Muscle layer of colon (tissue), 2 donors: Measurements from ENCODE around the gene PSORS1C2.
"Not testable (repeated sequence)": the region's sequence is repeated elsewhere in the genome, so short reads cannot be mapped to it uniquely, and the experiment has no call there.

Experiments used
- H3K27ac ChIP-seq: one replicate; pipeline ENCODE4 v1.7.0; 2013; ENCODE audit warnings: low read depth, mild to moderate bottlenecking, low read length, moderate library complexity
- H3K27me3 ChIP-seq, 2 donors: one replicate each; pipeline ENCODE4 v1.7.0; 2013; ENCODE audit warnings: low read length in 2 of 2, mild to moderate bottlenecking in 2 of 2; ENCODE audit not compliant: insufficient read depth in 2 of 2, control insufficient read depth in 1 of 2
- H3K36me3 ChIP-seq: one replicate; pipeline ENCODE4 v1.7.0; 2013; ENCODE audit warnings: mild to moderate bottlenecking, low read length; ENCODE audit not compliant: insufficient read depth
- H3K4me1 ChIP-seq: one replicate; pipeline ENCODE4 v1.7.0; 2013; ENCODE audit warnings: mild to moderate bottlenecking, low read length; ENCODE audit not compliant: insufficient read depth
- H3K4me3 ChIP-seq, 2 donors: one replicate each; pipeline ENCODE4 v1.7.0; 2013; ENCODE audit warnings: low read length in 2 of 2, low read depth in 1 of 2, mild to moderate bottlenecking in 1 of 2, moderate library complexity in 1 of 2
- H3K9ac ChIP-seq: one replicate; pipeline ENCODE4 v1.7.0; 2013; ENCODE audit warnings: low read length
- H3K9me3 ChIP-seq: one replicate; pipeline ENCODE4 v1.7.0; 2013; ENCODE audit warnings: mild to moderate bottlenecking, low read length
- donor health status: abdominal sarcoma.
- donor health status: Adenocarcinoma of cecum.

Gene PSORS1C2

GRCh38 chr6:31173406-31173805, 34.5 kb upstream of the PSORS1C2 start:
- no peaks in the 10 kb centered on the region for H3K4me1 ChIP-seq
- no peak overlapping the region for H3K4me3 ChIP-seq
- no peak overlapping the region for H3K9ac ChIP-seq
- H3K9me3 ChIP-seq = no peaks in the 10 kb centered on the region
- no peaks in the 10 kb centered on the region for H3K36me3 ChIP-seq
- H3K27ac ChIP-seq = no peak overlapping the region
- H3K27me3 ChIP-seq = no peaks in the 10 kb centered on the region

- H3K27me3 ChIP-seq = no peaks in the 10 kb centered on the region
- H3K4me1 ChIP-seq = no peaks in the 10 kb centered on the region
- H3K4me3 ChIP-seq = no peak overlapping the region
- no peak overlapping the region for H3K27ac ChIP-seq
- H3K9me3 ChIP-seq = no peaks in the 10 kb centered on the region
- H3K9ac ChIP-seq = no peak overlapping the region
- H3K36me3 ChIP-seq = no peaks in the 10 kb centered on the region
These were observed 34.1 kb upstream of the PSORS1C2 start for GRCh38 chr6:31172973-31173384.

GRCh38 chr6:31171931-31172905, 33.4 kb upstream of the PSORS1C2 start:
- H3K27me3 ChIP-seq = no peaks in the 10 kb centered on the region
- no peaks in the 10 kb centered on the region for H3K36me3 ChIP-seq
- H3K9ac ChIP-seq = no peak overlapping the region
- no peak overlapping the region for H3K4me3 ChIP-seq
- H3K9me3 ChIP-seq = no peaks in the 10 kb centered on the region
- no peaks in the 10 kb centered on the region for H3K4me1 ChIP-seq
- H3K27ac ChIP-seq = no peak overlapping the region

GRCh38 chr6:31170987-31171671, 32.3 kb upstream of the PSORS1C2 start:
- H3K27me3 ChIP-seq = no peaks in the 10 kb centered on the region
- no peak overlapping the region for H3K9ac ChIP-seq
- no peak overlapping the region for H3K4me3 ChIP-seq
- H3K27ac ChIP-seq = no peak overlapping the region
- H3K9me3 ChIP-seq = no peaks in the 10 kb centered on the region
- no peaks in the 10 kb centered on the region for H3K4me1 ChIP-seq
- no peaks in the 10 kb centered on the region for H3K36me3 ChIP-seq

- no peak within 1 kb of the TSS for H3K27ac ChIP-seq
- no peak within 1 kb of the TSS for H3K9ac ChIP-seq
- H3K36me3 ChIP-seq = no peaks in the 10 kb centered on the region
- H3K4me3 ChIP-seq = no peak within 1 kb of the TSS
- H3K9me3 ChIP-seq = no peaks in the 10 kb centered on the region
- H3K4me1 ChIP-seq = no peaks in the 10 kb centered on the region
- H3K27me3 ChIP-seq = no peaks in the 10 kb centered on the region
These were observed 31.7 kb upstream of the PSORS1C2 start, which contains the start of gene POU5F1 for GRCh38 chr6:31170600-31170881. POU5F1 (minus strand) TSS chr6:31170682; CDS start chr6:31170620, 62 bp downstream.

- H3K4me3 ChIP-seq, H3K27me3 ChIP-seq, H3K9ac ChIP-seq, H3K27ac ChIP-seq, H3K36me3 ChIP-seq, H3K4me1 ChIP-seq, H3K9me3 ChIP-seq: not testable (repeated sequence)
These were observed 31.2 kb upstream of the PSORS1C2 start for GRCh38 chr6:31169858-31170599.

- H3K27ac ChIP-seq = no peak overlapping the region
- H3K27me3 ChIP-seq = no peaks in the 10 kb centered on the region
- H3K9me3 ChIP-seq = no peaks in the 10 kb centered on the region
- no peaks in the 10 kb centered on the region for H3K4me1 ChIP-seq
- H3K4me3 ChIP-seq = no peak overlapping the region
- no peaks in the 10 kb centered on the region for H3K36me3 ChIP-seq
- H3K9ac ChIP-seq = no peak overlapping the region
These were observed 30.4 kb upstream of the PSORS1C2 start for GRCh38 chr6:31169123-31169857.

- Histone ChIP-seq H3K9me3 (no peaks in the 10 kb centered on the region), H3K36me3 (no peaks in the 10 kb centered on the region)
These were observed 29.7 kb upstream of the PSORS1C2 start for GRCh38 chr6:31168606-31169005.

GRCh38 chr6:31165986-31166385, 27.1 kb upstream of the PSORS1C2 start:
- H3K36me3 ChIP-seq = no peaks in the 10 kb centered on the region
- H3K9me3 ChIP-seq = no peaks in the 10 kb centered on the region
- H3K4me3 ChIP-seq = no peak overlapping the region
- no peaks in the 10 kb centered on the region for H3K4me1 ChIP-seq
- no peak overlapping the region for H3K9ac ChIP-seq
- H3K27ac ChIP-seq = no peak overlapping the region
- H3K27me3 ChIP-seq = no peaks in the 10 kb centered on the region

More at GRCh38 chr6:31168606-31169005, 29.7 kb upstream of the PSORS1C2 start:
- no peaks in the 10 kb centered on the region for H3K4me1 ChIP-seq
- no peak overlapping the region for H3K9ac ChIP-seq
- H3K27ac ChIP-seq = no peak overlapping the region
- H3K27me3 ChIP-seq = no peaks in the 10 kb centered on the region
- no peak overlapping the region for H3K4me3 ChIP-seq

GRCh38 chr6:31165064-31165832, 26.4 kb upstream of the PSORS1C2 start:
- not testable (repeated sequence) for H3K27me3 ChIP-seq

More at GRCh38 chr6:31165064-31165832, 26.4 kb upstream of the PSORS1C2 start:
- H3K36me3 ChIP-seq, H3K4me3 ChIP-seq, H3K9ac ChIP-seq, H3K27ac ChIP-seq, H3K4me1 ChIP-seq, H3K9me3 ChIP-seq: not testable (repeated sequence)
